ENCODE results near the gene MGAT3.

GRCh38 chr22:39532215-39533073 lies 75.6 kb downstream of the MGAT3 start, which contains the start of gene RPS19BP1:
- TF ChIP-seq CTCF (IDR thresholded peaks at IDR 0.05; ENCODE audit: extremely low read depth in 1 of 2, insufficient read depth in 1 of 2, low read depth in 1 of 2, low read length in 2 of 2) (peak in 1 of 2 donors; percentile 1), POLR2A (IDR thresholded peaks at IDR 0.05; ENCODE audit: low read depth, low read length) (peak; percentile 96), FOS (IDR thresholded peaks at IDR 0.05; ENCODE audit: borderline replicate concordance, insufficient read depth, low read length) (no peak), EZH2 (IDR thresholded peaks at IDR 0.05; ENCODE audit: borderline replicate concordance, low read depth, low read length, severe bottlenecking) (no peak), POLR2AphosphoS5 (IDR thresholded peaks at IDR 0.05; ENCODE audit: insufficient read depth, low read depth, low read length) (peak; percentile 95), MYC (IDR thresholded peaks at IDR 0.05; ENCODE audit: low read depth, low read length) (no peak)

Data from endothelial cell of umbilical vein (primary cell).